Measurements from ENCODE around the gene TRPM3. TPM values are rescaled to one million over a fixed set of nuclear protein-coding genes. Genes with fewer than 3 reads are reported as not detected.
A peak's percentile ranks its signal among the peaks of the same experiment; 100 is the strongest.

TRPM3 gene
- total RNA-seq, 1 donor, result under 0.01 TPM

DNA sequence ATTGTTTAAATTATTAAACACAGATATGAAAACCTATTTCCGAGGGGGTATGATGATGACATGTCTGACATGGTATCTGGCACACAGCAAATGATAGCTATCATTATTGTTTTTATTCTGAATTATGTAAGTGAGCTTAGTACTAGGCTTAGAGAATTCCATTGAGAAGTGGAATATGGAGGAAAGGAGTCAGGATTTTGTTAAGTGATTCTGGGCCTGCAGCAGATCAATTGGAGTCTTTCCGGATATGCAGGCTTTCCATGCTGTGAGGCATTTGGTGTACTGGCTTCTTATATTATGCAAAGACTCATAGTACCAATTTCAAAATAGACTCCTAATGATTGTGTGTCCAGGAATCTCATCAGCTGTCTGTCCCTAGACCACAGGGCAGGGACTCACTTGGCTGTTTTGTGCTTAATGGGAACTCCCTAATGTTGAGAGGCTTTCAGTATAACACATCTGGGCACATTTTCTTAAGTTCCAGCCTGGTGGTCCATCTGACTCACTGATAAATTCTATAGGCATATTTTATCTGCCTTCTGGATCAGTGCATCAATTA, 527.0 kb downstream of the TRPM3 start:
- DNase-seq (ENCODE audit: low read depth in 2 of 3, low spot score in 2 of 3), result no peak

DNA sequence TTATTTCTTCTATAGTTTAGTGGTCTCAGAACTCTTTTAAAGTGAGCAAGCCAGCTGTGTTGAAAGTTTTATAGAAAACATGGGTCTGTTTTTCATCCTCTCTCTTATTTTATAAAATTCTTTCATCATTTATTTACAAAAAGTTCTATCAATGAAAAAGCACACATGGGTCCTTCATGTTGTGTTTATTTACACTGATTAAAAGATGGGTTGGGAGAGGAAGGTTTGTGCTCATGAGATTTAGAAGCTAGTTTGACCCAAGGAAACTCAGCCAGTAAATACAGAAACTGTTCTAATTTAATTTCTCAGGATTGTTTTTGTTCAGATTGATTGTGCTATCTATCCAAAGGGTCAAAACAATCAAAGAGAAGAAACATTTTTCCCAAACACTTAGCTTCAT, 528.2 kb downstream of the TRPM3 start:
- no peak for DNase-seq (ENCODE audit: low read depth in 2 of 3, low spot score in 2 of 3)

DNA sequence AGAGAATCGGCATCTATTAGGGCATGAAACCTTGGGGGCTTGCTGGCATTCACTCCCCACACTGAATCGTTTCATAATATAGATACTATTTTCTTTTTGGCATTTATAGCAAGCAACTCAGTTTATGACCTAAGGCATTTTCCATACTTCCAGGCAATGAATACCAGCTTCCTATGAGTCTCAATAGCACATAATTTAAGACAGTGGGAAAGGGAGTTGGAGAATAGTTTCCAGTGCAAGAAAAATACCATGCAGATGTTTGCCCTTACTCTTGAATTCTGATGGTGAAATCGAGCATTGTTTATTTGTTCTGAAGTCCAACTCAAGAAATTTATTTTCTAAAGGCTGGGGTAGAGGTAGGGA, 531.1 kb downstream of the TRPM3 start:
- DNase-seq (ENCODE audit: low read depth in 2 of 3, low spot score in 2 of 3), result no peak

DNA sequence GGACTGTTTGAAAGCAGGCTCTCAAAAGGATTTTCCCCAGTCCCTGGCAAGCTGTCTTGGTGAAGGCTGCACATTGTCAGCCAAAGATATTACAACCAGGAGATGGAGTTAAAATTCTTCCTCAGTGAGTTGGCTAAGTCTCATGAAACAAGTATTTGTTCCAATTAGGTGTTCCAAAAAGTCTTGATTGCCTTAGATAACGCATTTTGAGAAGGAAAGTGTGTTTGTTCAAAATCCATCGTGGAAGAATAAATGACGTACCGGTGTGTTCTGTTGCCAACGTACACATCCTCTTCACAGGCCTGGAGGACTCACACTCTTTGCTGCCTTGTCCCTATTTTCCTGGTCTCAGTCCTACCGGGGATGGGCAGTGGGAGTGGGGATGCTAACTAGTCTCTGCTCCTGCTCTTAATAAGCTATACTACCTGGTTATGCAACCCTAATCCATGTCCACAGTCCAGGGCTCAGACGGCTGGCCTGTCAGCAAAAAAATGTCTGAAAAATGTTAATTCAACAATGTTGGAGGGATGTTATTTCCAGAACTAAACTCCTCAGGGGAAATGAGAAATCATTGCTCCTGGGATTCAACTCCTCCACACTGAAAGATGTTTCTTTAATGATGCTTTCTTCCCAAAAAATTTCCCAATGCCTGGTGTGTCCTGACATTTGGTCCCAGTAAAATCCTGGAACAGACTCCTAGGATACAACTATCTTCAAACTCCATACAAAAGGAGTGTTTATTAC, 531.7 kb downstream of the TRPM3 start:
- DNase-seq (ENCODE audit: low read depth in 2 of 3, low spot score in 2 of 3), result no peak

DNA sequence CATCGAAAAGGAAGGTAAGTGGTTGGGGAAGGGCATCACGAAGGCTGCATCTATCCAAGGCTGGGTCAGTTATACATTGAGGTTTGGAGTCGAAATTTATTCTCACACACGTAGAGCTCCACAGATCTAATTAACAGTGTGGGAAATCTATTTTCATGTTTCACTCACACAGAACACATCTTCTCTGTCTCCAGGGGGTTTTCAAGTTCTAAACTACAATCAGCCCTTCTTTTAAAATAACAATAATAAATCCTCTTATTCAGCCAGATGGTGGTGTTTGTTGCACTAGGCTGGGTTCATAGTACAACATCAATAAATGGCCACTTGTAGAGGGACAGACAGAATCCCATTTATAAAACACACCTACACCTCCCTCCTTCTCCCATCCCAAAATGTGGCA, 532.4 kb downstream of the TRPM3 start:
- DNase-seq (ENCODE audit: low read depth in 2 of 3, low spot score in 2 of 3), result no peak

DNA sequence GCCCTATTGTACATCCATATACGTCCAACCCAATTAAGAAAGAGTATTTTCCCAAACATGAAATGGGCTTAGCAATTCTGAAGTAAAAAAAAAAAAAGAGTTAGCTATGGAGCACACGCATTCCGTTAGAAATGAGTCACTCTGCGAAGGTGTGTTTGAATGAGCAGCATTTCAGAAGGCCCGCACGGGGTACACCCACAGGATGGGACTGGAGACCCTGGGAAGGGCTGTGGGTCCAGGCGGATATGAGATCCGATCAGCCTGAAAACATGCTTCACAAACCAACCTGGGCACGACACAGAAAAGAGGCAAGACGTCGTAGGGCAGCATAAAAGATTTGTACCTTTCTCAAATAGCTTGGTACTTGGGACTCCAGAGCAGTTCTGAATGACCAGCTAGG, 533.0 kb downstream of the TRPM3 start:
- DNase-seq (ENCODE audit: low read depth in 2 of 3, low spot score in 2 of 3), result no peak

DNA sequence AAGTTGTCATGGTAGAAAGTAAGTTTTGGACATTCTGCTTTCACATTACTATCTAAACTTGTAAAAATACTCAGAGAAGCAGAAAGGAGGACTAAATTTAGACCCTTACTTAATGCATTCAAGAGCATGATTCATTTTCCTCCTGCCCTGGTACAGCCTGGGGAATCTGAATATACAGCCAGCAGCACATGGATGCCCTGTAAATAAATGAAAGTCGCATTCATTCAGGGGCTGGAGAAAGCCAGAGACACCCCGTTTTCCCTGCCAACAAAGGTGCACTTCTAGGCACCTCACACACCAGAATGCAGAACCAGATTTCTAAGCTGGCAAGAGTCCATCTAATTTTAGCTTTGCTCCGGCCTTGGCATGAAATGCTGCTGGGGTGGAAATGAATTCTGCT, 534.2 kb downstream of the TRPM3 start:
- no peak for DNase-seq (ENCODE audit: low read depth in 2 of 3, low spot score in 2 of 3)

DNA sequence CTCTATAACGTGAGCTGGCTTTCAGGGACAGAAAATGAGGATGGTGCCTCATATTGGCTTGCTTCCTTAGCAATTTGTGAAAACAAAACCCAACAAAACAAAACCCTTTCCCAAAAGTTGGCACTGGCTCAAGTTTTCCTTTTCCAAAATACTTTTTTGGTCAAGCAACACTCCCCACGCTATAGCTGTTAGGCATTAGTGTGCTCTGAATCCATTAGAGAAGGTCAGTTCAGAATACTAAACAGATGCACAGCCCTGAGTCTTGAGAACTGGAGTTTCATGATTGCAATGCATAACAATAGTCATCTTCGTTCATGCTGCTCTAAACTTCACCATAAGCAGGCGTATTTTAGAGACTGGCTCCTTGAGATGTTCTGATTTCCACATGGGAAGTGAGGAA, 534.9 kb downstream of the TRPM3 start:
- no peak for DNase-seq (ENCODE audit: low read depth in 2 of 3, low spot score in 2 of 3)

DNA sequence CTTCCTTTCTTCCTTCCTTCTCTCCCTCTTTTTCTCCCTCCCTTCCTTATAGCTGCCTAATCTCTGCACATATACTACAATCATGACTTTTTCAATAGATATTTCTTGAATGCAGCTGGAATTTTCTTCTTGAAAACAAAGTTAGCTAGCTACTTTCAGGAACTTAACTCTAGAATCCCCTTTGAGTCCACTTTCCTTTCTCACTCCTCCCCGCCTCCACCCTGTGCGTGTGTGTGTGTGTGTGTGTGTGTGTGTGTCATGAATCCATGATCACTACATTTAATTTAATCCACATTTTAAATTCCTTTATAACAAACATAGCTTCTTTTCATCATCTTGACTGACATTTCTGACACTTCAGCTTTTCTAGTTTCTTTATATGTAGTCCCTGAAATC, 539.5 kb downstream of the TRPM3 start:
- DNase-seq (ENCODE audit: low read depth in 2 of 3, low spot score in 2 of 3), result no peak

DNA sequence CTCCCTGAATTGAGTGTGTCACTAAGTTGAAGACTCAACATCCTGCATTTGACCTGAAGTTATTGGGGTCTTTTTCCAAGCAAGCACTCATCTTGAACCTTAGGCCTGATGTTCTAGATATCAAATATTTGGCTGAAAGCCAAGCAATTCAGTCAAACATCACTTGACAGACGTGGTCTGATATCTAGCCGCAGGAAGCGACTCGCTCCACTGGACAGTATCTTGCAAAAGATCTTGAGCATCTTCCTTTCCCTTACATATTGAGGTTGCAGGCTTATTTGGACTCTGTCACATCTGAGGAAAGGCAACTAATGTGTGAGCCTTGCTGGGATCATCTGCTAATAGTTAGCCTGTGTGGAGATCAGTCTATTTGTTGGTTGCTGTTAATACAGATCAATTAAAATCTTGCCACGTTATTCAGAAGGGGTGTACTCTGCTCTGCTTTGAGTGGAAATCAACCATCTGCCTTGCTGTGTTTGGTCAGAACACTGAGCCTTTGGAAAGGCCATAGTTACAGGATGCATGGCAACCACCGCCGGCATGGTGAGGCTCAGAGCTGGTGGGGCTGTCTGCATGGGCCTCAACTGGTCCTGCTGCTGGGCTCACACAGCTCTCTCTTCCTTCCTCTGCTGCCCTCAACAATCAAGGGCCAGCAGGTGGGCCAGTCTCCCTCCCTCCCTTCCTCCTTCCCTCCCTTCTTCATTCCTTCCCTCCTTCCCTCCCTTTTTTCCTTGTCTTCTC, 540.0 kb downstream of the TRPM3 start:
- no peak for DNase-seq (ENCODE audit: low read depth in 2 of 3, low spot score in 2 of 3)

DNA sequence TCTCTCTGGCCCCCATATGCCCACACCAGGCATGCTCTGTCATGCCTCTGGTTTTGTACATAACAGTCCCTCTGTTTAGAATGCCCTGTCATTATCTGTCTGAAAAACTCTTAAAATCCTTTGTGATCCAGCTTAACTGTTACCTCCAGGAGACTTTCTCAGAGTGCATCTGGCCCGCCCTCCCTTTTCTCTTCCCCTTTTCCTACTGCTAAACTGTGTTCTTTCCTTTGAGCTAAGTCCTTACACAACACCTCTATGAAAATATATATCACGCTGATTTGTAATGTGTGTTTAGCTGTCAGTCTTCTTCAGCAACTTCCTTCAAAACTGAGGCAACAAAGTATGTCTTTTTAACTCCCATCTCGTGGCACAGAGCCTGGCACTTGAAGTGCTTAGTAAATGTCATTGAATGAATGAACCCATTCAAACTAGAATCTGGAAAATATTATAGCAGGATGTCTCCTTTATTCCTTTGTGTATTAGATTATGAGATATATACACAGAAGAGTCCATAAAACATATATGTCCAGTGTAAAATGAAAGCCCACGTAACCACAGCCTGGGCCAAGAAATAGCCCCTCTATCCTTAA, 540.7 kb downstream of the TRPM3 start:
- DNase-seq (ENCODE audit: low read depth in 2 of 3, low spot score in 2 of 3), result no peak

DNA sequence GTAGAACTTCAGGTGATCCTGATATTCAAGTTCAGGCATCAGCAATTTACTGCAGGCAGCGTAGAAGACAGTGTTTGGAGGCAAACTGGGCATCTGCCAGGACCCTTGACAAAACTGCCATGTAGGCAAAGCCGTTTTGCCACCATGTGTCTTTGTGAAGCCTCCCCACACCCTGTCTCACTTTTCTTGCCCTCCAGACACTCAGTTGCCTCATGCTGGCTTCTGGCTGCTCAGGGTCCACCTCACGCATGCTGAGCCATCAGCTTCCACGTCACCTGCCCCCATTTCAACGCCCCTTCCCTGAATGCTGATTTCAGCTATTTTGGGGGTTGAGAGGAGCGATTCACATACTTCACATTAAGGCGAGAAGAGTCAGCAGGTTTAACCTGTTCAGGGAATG, 541.7 kb downstream of the TRPM3 start:
- DNase-seq (ENCODE audit: low read depth in 2 of 3, low spot score in 2 of 3), result no peak

DNA sequence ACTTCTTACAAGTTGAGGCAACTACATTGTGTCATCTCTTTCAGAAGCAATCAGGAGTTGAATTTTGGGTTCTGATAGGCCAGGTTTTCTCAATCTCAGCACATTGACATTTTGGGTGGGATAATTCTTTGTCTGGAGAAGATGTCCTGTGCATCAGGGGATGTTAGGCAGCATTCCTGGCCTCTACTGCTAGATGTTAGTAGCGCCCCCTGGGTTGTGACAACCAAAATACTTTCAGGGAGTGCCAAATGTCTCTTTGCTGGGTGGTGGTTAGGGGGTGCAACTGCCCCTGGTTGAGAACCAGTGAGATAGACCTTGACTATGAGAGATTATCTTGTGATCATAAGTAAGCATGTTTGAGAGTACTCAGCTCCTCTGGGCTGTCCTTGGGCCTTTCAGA, 542.7 kb downstream of the TRPM3 start:
- no peak for DNase-seq (ENCODE audit: low read depth in 2 of 3, low spot score in 2 of 3)

DNA sequence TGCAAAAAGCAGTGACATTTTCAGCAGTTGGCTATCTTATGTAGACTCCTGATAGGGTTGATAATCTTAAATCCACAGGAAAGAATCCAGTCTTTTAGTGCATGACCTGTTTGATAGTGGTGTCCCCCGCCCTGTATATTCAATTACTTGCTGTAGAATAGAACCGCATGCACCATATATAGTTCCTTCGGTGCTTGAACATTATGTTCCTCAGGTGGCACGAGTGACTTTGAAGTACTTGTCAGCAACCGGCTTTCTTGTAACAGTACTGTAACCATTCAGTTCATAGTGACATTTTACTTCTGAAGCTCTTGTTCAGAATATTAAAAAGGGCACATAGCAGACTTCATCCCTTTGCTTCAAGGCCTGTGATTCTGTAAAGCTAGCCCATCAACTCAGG, 543.8 kb downstream of the TRPM3 start:
- no peak for DNase-seq (ENCODE audit: low read depth in 2 of 3, low spot score in 2 of 3)

DNA sequence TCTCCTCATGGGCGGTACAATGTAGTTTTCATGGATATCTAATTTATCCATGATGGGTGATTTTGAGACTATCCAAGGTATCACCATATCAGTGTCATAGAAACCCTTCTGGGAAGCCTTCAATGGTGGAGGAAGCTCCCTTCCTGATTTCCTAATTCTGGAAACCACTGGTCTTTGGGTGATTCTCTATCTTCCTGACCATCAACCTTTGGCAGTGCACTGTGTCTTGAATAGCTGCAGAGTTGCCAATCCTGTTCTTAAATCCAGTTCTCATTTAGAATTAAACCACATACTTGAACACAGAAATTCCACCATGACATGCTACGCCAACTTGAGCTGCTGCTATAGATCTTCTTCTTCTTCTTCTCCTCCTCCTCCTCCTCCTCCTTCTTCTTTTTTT, 545.3 kb downstream of the TRPM3 start:
- DNase-seq (ENCODE audit: low read depth in 2 of 3, low spot score in 2 of 3), result no peak

DNA sequence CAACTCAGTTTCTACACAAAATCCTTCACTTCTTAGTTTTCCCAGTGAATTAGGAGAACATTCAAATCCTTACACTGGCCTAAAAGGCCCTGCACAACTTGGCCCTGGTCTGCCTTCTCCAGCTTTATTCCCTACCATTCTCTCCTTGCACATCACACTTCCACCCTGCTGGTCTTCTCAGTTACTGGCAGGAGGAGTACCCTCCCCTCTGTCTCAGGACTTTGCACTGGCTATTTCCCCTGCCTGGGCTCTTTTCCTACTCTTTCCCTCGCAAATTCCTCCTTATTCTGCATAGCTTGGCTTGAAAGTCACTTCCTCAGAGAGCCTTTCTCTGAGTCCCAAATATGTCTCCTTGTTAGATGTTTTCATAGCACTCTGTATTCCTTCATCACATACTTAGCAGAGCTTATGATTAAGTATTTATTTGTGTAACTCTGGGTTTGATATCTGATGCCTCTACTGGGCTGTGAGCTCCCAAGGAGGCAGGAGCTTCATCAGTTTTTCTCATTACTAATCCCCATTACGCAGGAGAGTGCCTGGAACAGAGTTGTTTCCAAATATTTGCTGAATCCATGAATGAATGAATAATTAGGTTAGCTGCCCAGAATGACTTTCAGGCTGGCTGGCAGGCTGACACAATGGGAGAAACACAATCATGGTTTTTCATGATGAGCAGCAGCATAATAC, 547.1 kb downstream of the TRPM3 start:
- no peak for DNase-seq (ENCODE audit: low read depth in 2 of 3, low spot score in 2 of 3)

DNA sequence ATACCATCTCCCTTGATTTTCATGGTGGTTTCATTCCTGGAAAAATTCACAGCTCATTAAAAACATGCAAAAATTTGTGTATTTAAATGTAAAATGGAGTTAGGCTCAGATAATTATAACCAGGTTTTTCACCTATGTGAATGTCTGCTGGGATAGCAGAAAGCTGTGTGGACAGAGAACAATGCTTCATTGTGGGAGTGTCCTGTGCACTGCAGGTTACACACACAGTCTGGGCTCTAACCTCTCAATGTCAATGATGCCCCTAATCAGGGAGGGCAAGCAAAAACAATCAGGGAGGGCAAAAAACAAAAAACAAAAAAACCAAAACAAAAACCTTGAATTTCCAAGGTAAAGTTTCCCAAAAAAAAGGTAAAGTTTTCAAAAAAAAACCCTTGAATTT, 548.1 kb downstream of the TRPM3 start:
- DNase-seq (ENCODE audit: low read depth in 2 of 3, low spot score in 2 of 3), result no peak

DNA sequence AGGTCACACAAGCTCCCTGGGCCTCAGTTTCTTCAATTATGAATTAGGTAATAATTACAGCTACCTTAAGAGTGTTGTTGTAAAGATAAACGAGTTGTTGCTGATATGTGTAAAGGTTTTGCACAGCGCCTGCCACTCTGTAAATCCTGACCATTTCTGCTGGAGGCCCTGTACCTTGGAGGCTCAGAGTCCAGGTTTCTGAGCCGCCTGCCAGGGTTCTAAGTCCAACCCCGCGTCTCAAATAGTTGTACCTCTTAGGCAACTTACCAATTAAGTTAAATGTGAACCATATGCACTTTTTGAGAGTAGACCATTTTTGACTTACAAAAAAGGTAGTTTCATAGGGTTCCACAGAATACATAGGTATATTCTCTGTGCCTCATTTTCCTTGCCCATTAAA, 550.2 kb downstream of the TRPM3 start:
- no peak for DNase-seq (ENCODE audit: low read depth in 2 of 3, low spot score in 2 of 3)

DNA sequence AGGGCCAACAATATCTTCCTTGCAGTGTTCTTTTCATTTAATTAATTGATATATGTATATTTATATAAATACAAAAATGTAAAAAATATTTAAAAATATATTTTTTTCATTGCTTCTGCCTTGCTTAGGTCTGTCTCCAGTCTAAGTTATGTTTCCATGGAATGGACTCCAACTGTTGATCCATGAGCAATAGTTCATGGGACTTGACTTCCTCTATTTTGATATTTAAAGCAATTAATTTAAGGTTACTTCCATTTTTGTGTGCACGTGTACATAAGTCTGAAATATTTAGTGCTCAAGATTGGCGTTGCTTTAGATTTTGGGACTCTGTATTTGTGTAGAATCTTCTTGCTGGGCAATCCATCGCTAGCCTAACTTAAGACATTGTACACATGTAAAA, 551.6 kb downstream of the TRPM3 start:
- no peak for DNase-seq (ENCODE audit: low read depth in 2 of 3, low spot score in 2 of 3)

DNA sequence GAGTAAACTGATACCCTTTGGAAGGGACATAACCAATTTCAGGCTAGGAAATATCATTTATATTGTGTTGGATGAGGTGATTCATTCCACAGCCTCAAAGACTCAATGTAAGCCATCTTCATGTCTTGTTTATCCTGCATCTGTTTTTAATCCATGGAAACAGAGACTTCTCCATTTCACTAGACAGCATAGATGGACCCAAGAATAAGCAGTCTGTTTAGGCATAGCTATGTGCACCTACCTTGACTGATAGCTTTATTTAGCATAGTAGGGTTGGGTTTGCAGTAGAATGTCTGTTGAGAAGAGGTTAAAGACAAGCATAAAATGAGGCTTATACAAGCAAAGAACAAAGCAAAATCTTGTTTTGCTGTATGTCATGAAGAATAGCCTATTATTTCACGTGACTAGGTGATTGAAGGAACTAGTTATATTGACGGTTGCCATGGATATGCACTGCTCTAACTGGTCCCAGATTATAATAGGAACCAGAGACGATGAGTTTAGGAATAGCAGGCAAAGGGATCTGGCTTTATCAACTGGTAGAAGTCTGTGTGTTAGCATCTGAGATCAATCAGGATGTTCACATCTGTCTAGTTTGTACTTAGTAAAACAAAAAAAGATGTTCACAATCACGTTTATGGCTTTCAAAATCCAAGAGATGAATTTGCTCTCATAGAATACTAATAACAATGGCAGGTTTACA, 552.2 kb downstream of the TRPM3 start:
- DNase-seq (ENCODE audit: low read depth in 2 of 3, low spot score in 2 of 3), result peak in 1 of 3 donors; percentile 33

DNA sequence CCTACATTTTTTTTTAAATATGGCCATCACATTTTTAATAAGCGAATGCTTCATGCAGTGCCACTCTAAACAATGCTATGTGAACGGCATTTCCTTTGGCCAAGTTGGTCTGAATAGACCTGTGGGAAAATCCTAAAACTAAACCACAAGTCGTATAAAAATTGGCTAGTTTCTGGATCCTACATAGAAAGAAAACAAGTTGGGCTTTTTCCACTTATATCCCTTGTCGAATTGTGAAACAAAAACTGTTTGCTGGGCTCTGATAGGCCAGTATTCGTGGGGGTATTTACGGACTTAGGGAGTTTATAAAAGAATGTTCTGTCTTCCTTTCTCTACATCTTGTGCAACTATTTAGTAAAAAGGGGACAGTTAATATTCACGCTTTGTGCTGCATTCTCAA, 553.9 kb downstream of the TRPM3 start:
- no peak for DNase-seq (ENCODE audit: low read depth in 2 of 3, low spot score in 2 of 3)
